Measurements from ENCODE around the gene TUT7.
A peak's percentile ranks its signal among the peaks of the same experiment; 100 is the strongest.
"Not testable (repeated sequence)": the region's sequence is repeated elsewhere in the genome, so short reads cannot be mapped to it uniquely, and the experiment has no call there.

TUT7 gene

GRCh38 chr9:86304236-86304730 lies 49.9 kb downstream of the TUT7 start:
- DNase-seq (ENCODE audit: low read depth in 2 of 2), result no peak

GRCh38 chr9:86303316-86303975 lies 50.8 kb downstream of the TUT7 start:
- no peak for DNase-seq (ENCODE audit: low read depth in 2 of 2)

GRCh38 chr9:86301686-86302085 lies 52.5 kb downstream of the TUT7 start:
- no peak for DNase-seq (ENCODE audit: low read depth in 2 of 2)

- no peak for DNase-seq (ENCODE audit: low read depth in 2 of 2)
These were observed 53.5 kb downstream of the TUT7 start for GRCh38 chr9:86300701-86301100.

- no peak for DNase-seq (ENCODE audit: low read depth in 2 of 2)
These were observed 55.3 kb downstream of the TUT7 start for GRCh38 chr9:86298873-86299272.

GRCh38 chr9:86290341-86290740 lies 63.9 kb downstream of the TUT7 start:
- not testable (repeated sequence) for DNase-seq (ENCODE audit: low read depth in 2 of 2)

GRCh38 chr9:86288499-86289198 lies 65.6 kb downstream of the TUT7 start:
- no peak for DNase-seq (ENCODE audit: low read depth in 2 of 2)

- DNase-seq (ENCODE audit: low read depth in 2 of 2), result peak; percentile 29 to 31
These were observed 67.2 kb downstream of the TUT7 start for GRCh38 chr9:86287013-86287412.

GRCh38 chr9:86286278-86286677 lies 67.9 kb downstream of the TUT7 start:
- no peak for DNase-seq (ENCODE audit: low read depth in 2 of 2)

- no peak for DNase-seq (ENCODE audit: low read depth in 2 of 2)
These were observed 68.9 kb downstream of the TUT7 start for GRCh38 chr9:86285261-86285660.

- peak; percentile 10 to 12 for DNase-seq (ENCODE audit: low read depth in 2 of 2)
These were observed 71.2 kb downstream of the TUT7 start for GRCh38 chr9:86282979-86283535.

GRCh38 chr9:86282077-86282978 lies 71.9 kb downstream of the TUT7 start, which contains the start of gene ISCA1:
ISCA1 (minus strand) TSS chr9:86282538; CDS start chr9:86282458, 80 bp downstream.
- peak; percentile 63 to 73 for DNase-seq (ENCODE audit: low read depth in 2 of 2)

- DNase-seq (ENCODE audit: low read depth in 2 of 2), result no peak
These were observed 72.6 kb downstream of the TUT7 start for GRCh38 chr9:86281593-86282076.

- DNase-seq (ENCODE audit: low read depth in 2 of 2), result no peak
These were observed 73.6 kb downstream of the TUT7 start for GRCh38 chr9:86280580-86280979.

- DNase-seq (ENCODE audit: low read depth in 2 of 2), result no peak
These were observed 74.4 kb downstream of the TUT7 start for GRCh38 chr9:86279839-86280238.

GRCh38 chr9:86277072-86277471 lies 77.1 kb downstream of the TUT7 start:
- DNase-seq (ENCODE audit: low read depth in 2 of 2), result no peak

GRCh38 chr9:86275962-86276361 lies 78.2 kb downstream of the TUT7 start:
- no peak for DNase-seq (ENCODE audit: low read depth in 2 of 2)

GRCh38 chr9:86274821-86275643 lies 79.2 kb downstream of the TUT7 start:
- no peak for DNase-seq (ENCODE audit: low read depth in 2 of 2)

GRCh38 chr9:86272221-86272620 lies 82.0 kb downstream of the TUT7 start:
- DNase-seq (ENCODE audit: low read depth in 2 of 2), result no peak

- DNase-seq (ENCODE audit: low read depth in 2 of 2), result no peak
These were observed 90.3 kb downstream of the TUT7 start for GRCh38 chr9:86263876-86264275.

- DNase-seq (ENCODE audit: low read depth in 2 of 2), result no peak
These were observed 91.7 kb downstream of the TUT7 start for GRCh38 chr9:86262492-86262891.

Data from fibroblast of skin of left biceps (primary cell).